ENCODE data around the gene TMEM165.
"Not testable (repeated sequence)": the region's sequence is repeated elsewhere in the genome, so short reads cannot be mapped to it uniquely, and the experiment has no call there.

The TMEM165 gene

DNA sequence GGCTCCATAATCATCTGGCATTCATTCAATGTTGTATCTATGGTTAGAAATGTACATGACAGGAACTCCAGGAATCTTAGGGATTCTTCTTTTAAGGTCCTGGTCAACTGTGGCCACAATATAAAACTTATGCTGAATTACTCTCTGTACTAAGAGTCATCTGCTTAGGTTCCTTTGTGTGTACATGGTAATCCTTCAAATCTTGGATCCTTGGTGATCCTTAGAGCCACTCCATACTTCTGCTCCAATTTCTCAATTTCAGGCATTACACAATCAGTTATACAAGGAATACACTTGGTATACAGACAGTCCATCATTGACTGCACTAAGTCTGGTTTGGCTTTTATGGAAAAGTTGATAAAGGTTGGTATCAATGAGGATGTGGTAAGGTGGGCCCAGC is 43.9 kb upstream of the TMEM165 start:
- in situ Hi-C loops (cut with HindIII; ENCODE audit: low sequenced_read_pairs) = no loop called here
- no peak for DNase-seq (ENCODE audit: low read depth)
- no peak overlapping the region for H3K4me3 ChIP-seq (ENCODE audit: low read depth, low read length)
- TF ChIP-seq, protein P1, sequence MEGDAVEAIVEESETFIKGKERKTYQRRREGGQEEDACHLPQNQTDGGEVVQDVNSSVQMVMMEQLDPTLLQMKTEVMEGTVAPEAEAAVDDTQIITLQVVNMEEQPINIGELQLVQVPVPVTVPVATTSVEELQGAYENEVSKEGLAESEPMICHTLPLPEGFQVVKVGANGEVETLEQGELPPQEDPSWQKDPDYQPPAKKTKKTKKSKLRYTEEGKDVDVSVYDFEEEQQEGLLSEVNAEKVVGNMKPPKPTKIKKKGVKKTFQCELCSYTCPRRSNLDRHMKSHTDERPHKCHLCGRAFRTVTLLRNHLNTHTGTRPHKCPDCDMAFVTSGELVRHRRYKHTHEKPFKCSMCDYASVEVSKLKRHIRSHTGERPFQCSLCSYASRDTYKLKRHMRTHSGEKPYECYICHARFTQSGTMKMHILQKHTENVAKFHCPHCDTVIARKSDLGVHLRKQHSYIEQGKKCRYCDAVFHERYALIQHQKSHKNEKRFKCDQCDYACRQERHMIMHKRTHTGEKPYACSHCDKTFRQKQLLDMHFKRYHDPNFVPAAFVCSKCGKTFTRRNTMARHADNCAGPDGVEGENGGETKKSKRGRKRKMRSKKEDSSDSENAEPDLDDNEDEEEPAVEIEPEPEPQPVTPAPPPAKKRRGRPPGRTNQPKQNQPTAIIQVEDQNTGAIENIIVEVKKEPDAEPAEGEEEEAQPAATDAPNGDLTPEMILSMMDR (IDR thresholded peaks at IDR 0.05; ENCODE audit: low read depth, low read length, missing control alignments) = no peak

DNA sequence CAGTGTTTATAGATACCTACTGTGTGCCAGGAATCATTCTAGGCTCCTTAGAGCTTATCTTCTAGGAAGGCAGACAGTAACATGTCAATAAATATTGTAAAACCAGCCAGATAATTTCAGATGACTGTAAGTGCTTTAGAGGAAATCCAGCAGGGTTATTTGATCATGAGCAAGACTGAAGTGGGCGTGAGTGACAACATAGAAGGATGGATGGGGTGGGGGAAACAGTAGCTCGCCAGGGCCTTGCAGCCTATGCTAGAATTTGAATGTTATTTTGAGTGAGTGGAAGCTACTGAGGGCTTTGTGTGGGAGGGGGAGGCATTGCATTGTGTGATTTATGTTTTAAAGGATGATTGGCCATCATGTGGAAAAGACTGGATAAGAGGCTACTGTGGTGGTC is 43.0 kb upstream of the TMEM165 start:
- DNase-seq (ENCODE audit: low read depth) = no peak
- in situ Hi-C loops (cut with HindIII; ENCODE audit: low sequenced_read_pairs) = no loop called here

DNA sequence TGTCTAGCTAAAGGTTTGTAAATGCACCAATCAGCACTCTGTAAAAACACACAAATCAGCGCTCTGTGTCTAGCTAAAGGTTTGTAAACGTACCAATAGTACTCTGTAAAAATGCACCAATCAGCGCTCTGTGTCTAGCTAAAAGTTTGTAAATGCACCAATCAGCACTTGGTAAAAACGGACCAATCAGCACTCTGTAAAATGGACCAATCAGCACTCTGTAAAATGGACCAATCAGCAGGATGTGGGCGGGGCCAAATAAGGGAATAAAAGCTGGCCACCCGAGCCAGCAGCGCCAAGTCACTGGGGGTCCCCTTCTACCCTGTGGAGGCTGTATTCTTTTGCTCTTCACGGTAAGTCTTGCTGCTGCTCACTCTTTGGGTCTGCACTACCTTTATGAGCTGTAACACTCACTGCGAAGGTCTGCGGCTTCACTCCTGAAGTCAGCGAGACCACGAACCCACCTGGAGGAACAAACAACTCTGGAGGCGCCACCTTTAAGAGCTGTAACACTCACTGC is 42.5 kb upstream of the TMEM165 start:
- in situ Hi-C loops (cut with HindIII; ENCODE audit: low sequenced_read_pairs); DNase-seq (ENCODE audit: low read depth); H3K4me3 ChIP-seq (ENCODE audit: low read depth, low read length): not testable (repeated sequence)

More for the DNA sequence above, 43.0 kb upstream of the TMEM165 start:
- H3K4me3 ChIP-seq (ENCODE audit: low read depth, low read length) = no peak overlapping the region
- TF ChIP-seq, protein P1 (IDR thresholded peaks at IDR 0.05; ENCODE audit: low read depth, low read length, missing control alignments) = no peak

DNA sequence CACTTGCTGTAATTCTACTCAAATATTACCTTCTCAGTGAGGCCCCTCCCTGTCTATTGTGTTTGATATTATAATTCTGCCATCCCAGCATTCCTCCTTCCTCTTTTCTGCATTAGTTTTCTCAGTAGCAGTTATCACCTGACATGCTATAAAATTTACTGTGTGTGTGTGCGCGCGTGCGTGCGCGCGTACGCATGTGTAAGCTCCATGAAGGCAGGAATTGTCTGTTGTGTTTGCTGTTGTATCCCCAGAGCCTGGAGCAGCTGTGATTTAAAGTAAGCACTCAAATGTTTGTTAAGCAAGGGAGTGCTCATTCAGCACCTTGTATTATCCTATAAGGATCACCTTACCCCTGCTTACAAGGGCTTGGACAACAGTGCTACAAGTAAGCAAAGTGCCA is 41.1 kb upstream of the TMEM165 start:
- no peak for DNase-seq (ENCODE audit: low read depth)
- TF ChIP-seq, protein P1 (IDR thresholded peaks at IDR 0.05; ENCODE audit: low read depth, low read length, missing control alignments) = no peak
- in situ Hi-C loops (cut with HindIII; ENCODE audit: low sequenced_read_pairs) = no loop called here
- H3K4me3 ChIP-seq (ENCODE audit: low read depth, low read length) = no peak overlapping the region

DNA sequence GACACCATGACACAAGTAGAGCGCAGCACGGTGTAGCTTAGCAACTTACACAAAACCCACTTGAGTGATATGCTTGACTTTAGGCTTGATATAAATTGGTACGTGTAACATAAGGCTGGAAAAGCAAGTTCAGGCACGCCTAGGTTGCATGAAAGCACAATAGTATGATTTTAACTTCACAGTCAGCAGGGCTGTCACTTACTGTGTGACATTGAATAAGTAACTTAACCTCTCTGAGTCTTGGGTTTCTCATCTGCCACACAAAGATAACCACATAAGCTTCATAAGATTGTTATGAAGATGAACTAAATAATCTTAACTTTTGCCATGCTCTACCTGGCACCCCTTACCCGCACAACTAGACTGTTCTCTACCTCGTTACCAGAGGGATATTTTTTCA is 40.2 kb upstream of the TMEM165 start:
- DNase-seq (ENCODE audit: low read depth) = no peak
- in situ Hi-C loops (cut with HindIII; ENCODE audit: low sequenced_read_pairs) = no loop called here
- H3K4me3 ChIP-seq (ENCODE audit: low read depth, low read length) = no peak overlapping the region
- TF ChIP-seq, protein P1 (IDR thresholded peaks at IDR 0.05; ENCODE audit: low read depth, low read length, missing control alignments) = no peak

DNA sequence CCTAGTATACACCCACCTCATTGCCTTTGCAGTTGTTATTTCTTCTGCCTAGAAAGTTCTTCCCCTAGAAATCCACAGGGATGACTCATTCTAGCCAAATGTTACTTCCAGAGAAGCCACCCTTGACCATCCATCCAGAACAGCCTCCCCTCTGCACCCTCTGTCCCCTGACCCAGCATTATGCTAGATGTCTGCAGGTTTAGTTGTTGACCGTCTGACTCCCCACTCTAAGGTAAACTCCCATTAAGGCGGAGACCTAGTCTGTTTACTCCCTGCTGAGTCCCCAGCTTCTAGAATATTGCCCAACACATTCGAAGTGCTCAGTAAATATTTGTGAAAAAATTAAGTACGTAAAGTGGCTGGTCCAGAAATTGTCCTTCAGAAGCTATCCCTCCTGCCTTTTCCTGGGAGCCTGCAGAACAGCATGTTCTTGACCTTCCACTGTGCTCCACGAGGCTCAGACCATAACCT is 38.7 kb upstream of the TMEM165 start:
- TF ChIP-seq, protein P1 (IDR thresholded peaks at IDR 0.05; ENCODE audit: low read depth, low read length, missing control alignments) = no peak
- no peak overlapping the region for H3K4me3 ChIP-seq (ENCODE audit: low read depth, low read length)
- in situ Hi-C loops (cut with HindIII; ENCODE audit: low sequenced_read_pairs) = no loop called here
- DNase-seq (ENCODE audit: low read depth) = no peak

DNA sequence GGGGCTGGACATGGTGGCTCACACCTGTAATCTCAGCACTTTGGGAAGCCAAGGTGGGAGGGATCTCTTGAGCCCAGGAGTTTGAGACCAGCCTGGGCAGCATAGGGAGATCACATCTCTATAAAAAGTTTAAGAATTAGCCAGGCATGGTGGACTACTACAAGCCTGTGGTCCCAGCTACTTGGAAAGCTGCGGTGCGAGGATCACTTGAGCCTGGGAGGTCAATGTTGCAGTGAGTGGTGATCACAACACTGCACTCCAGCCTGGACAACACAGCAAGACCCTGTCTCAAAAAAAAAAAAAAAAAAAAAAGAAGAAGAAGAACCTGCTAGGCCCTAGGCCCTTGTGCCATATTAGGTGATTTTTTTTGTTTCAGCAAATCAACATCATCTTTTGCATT is 37.5 kb upstream of the TMEM165 start:
- DNase-seq (ENCODE audit: low read depth) = no peak
- no peak overlapping the region for H3K4me3 ChIP-seq (ENCODE audit: low read depth, low read length)
- in situ Hi-C loops (cut with HindIII; ENCODE audit: low sequenced_read_pairs) = no loop called here
- TF ChIP-seq, protein P1 (IDR thresholded peaks at IDR 0.05; ENCODE audit: low read depth, low read length, missing control alignments) = no peak

Data from astrocyte of the cerebellum (primary cell).